A673 (cell line): Measurements from ENCODE around the gene MYO7A. TPM values are rescaled to one million over a fixed set of nuclear protein-coding genes. Genes with fewer than 3 reads are reported as not detected.

Experiments
- BruUV-seq: library from RNA; stranded (reverse); fragments of 400-500 nt; replicated peaks from 2 replicates; lab custom pipeline; 2021; lab: Mats Ljungman, UMichigan
- CTCF ChIA-PET: fragments of 300-600 bp; sonication (Branson Sonifier 250); formaldehyde crosslinking; loops from one replicate; lab custom pipeline; 2022; ENCODE audit warnings: antibody characterized with exemption; lab: Charles Lee
- POLR2A ChIA-PET: fragments of 300-600 bp; sonication (Branson Sonifier 250); formaldehyde crosslinking; loops from one replicate; lab custom pipeline; 2022; ENCODE audit warnings: antibody characterized with exemption; ENCODE audit not compliant: low non-redundant PET; lab: Charles Lee
- DNase-seq: peaks from one replicate; pipeline ENCODE4 v3.0.0-alpha.2; 2015; ENCODE audit warnings: low spot score
- H3K27ac ChIP-seq: fragments of 200-600 bp; sonication (generic); 2 replicates; pipeline ENCODE4 v1.5.1; 2016; ENCODE audit warnings: mixed run types, low read depth, mild to moderate bottlenecking, mixed read lengths, antibody characterized with exemption, low read length; ENCODE audit not compliant: poor library complexity, severe bottlenecking
- H3K27me3 ChIP-seq: fragments of 200-600 bp; sonication (generic); replicated peaks from 2 replicates; pipeline ENCODE4 v1.6.1; 2017; ENCODE audit warnings: mixed run types, low read depth, mild to moderate bottlenecking, mixed read lengths, antibody characterized with exemption, low read length; ENCODE audit not compliant: insufficient read depth, poor library complexity
- H3K36me3 ChIP-seq: fragments of 200-600 bp; sonication (generic); 2 replicates; pipeline ENCODE4 v1.6.1; 2016; ENCODE audit warnings: mixed run types, mild to moderate bottlenecking, mixed read lengths, antibody characterized with exemption, low read length; ENCODE audit not compliant: insufficient read depth, poor library complexity, severe bottlenecking
- H3K4me1 ChIP-seq: fragments of 200-600 bp; sonication (generic); 2 replicates; pipeline ENCODE4 v1.6.1; 2017; ENCODE audit warnings: mixed run types, mild to moderate bottlenecking, mixed read lengths, antibody characterized with exemption, low read length; ENCODE audit not compliant: insufficient read depth, poor library complexity, severe bottlenecking
- H3K4me3 ChIP-seq: fragments of 200-600 bp; sonication (generic); 2 replicates; pipeline ENCODE4 v1.5.1; 2016; ENCODE audit warnings: low read depth, mixed run types, mild to moderate bottlenecking, mixed read lengths, low read length; ENCODE audit not compliant: poor library complexity, severe bottlenecking
- H3K9me3 ChIP-seq: fragments of 200-600 bp; sonication (generic); 2 replicates; pipeline ENCODE4 v1.6.1; 2016; ENCODE audit warnings: mixed run types, low read depth, mild to moderate bottlenecking, mixed read lengths, antibody characterized with exemption, low read length; ENCODE audit not compliant: poor library complexity, severe bottlenecking
- CTCF ChIP-seq: fragments of 300-800, 200-600 bp; sonication (generic); conservative IDR thresholded peaks from 2 replicates; pipeline ENCODE4 v1.5.1; 2017; ENCODE audit warnings: low read depth, mild to moderate bottlenecking, antibody characterized with exemption, low read length, moderate library complexity, mixed read lengths
- EZH2 ChIP-seq: fragments of 200-600 bp; sonication (generic); IDR thresholded peaks from 2 replicates; pipeline ENCODE4 v1.6.1; 2017; ENCODE audit warnings: borderline replicate concordance, low read depth, mild to moderate bottlenecking, mixed read lengths, antibody characterized with exemption, low read length; ENCODE audit not compliant: poor library complexity, severe bottlenecking
- intact Hi-C: fragments of 100-400 bp; cut with micrococcal nuclease; formaldehyde crosslinking; loops from one replicate; pipeline ENCODE4 v1.10.0; 2022; ENCODE audit not compliant: unreplicated experiment
- total RNA-seq: library from RNA; stranded (reverse); gene quantifications from 2 replicates; pipeline ENCODE4 v1.2.3, GENCODE V29; 2021

Gene MYO7A
- total RNA-seq, 1 experiment from 2014 or later, result not detected

GRCh38 chr11:77147036-77147315, 18.9 kb downstream of the MYO7A start:
- intact Hi-C loops, result no loop called here
- Histone ChIP-seq H3K27ac (no peak overlapping the region), H3K27me3 (no peaks in the 10 kb centered on the region), H3K36me3 (no peaks in the 10 kb centered on the region), H3K9me3 (no peaks in the 10 kb centered on the region), H3K4me3 (no peak overlapping the region), H3K4me1 (peaks cover 5% of the 10 kb centered on the region)
- DNase-seq, result no peak
- TF ChIP-seq CTCF (no peak), EZH2 (no peak)
- no TSS peak for BruUV-seq
- CTCF ChIA-PET, result no interaction called here
- POLR2A ChIA-PET, result no interaction called here

- peak; percentile 77 for DNase-seq
- BruUV-seq, result no TSS peak
- H3K27me3 ChIP-seq, result no peaks in the 10 kb centered on the region
Observed at GRCh38 chr11:77147668-77148321, 19.7 kb downstream of the MYO7A start.

GRCh38 chr11:77148963-77149715, 21.1 kb downstream of the MYO7A start:
- H3K27me3 ChIP-seq, result no peaks in the 10 kb centered on the region
- no peak overlapping the region for H3K27ac ChIP-seq
- TF ChIP-seq EZH2 (no peak), CTCF (no peak)
- no TSS peak for BruUV-seq
- ChIA-PET POLR2A (no interaction called here), CTCF (no interaction called here)
- no peak for DNase-seq
- no peaks in the 10 kb centered on the region for H3K36me3 ChIP-seq
- no peaks in the 10 kb centered on the region for H3K9me3 ChIP-seq
- no peak overlapping the region for H3K4me3 ChIP-seq
- intact Hi-C loops, result no loop called here
- peaks cover 5% of the 10 kb centered on the region for H3K4me1 ChIP-seq

More at GRCh38 chr11:77147668-77148321, 19.7 kb downstream of the MYO7A start:
- peak overlapping the region; percentile 26 for H3K4me3 ChIP-seq
- no peak overlapping the region for H3K27ac ChIP-seq
- no peaks in the 10 kb centered on the region for H3K36me3 ChIP-seq
- intact Hi-C loops, result no loop called here
- CTCF ChIA-PET, result no interaction called here
- H3K4me1 ChIP-seq, result peaks cover 5% of the 10 kb centered on the region
- TF ChIP-seq EZH2 (no peak), CTCF (no peak)
- no peaks in the 10 kb centered on the region for H3K9me3 ChIP-seq
- POLR2A ChIA-PET, result no interaction called here
